DOHH2 (cell line): ENCODE results near the gene CLEC20A.

ENCODE experiments used
- EZH2phosphoT487 ChIP-seq: fragments of 200-600 bp; sonication (generic); IDR thresholded peaks from 2 replicates; pipeline ENCODE4 v1.6.1; 2017; ENCODE audit warnings: borderline replicate concordance, mild to moderate bottlenecking, antibody characterized with exemption, low read length, moderate library complexity, mixed read lengths
- TF ChIP-seq, protein P1 (sequence below): fragments of 200-600 bp; sonication (generic); IDR thresholded peaks from one replicate; pipeline ENCODE4 v1.5.1; 2014; ENCODE audit warnings: antibody characterized with exemption, mild to moderate bottlenecking, low read depth, low read length; ENCODE audit not compliant: poor library complexity, severe bottlenecking

DNA sequence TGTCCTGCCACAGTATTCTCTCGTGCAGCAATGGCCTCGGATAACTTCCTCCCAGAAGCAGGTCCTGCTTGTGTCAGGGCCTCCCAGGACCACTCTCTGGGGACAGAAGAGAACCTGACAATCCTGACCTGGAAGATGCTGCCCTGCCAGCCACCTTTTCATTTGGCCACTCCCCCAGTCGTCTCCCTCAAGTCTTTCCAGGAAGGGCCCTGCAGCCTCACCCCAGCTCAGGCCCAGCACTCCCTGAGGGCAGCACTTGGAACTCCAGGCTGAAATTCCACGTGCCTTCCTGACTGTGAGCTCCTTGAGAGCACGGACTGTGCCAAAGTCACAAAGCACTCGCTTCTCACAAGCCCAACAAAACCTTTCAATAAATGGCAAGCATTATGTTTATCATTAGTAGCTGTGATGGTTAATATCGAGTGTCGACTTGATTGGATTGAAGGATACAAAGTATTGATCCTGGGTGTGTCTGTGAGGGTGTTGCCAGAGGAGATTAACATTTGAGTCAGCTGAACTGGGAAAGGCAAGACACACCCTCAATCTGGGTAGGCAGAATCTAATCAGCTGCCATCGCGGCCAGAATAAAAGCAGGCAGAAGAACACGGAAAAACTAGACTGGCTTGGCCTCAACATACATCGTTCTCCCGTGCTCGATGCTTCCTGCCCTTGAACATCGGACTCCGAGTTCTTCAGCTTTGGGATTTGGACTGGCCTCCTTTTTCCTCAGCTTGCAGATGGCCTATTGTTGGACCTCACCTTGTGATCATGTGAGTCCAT, 2.3 kb upstream of the CLEC20A start:
- TF ChIP-seq EZH2phosphoT487 = no peak
- TF ChIP-seq, protein P1, sequence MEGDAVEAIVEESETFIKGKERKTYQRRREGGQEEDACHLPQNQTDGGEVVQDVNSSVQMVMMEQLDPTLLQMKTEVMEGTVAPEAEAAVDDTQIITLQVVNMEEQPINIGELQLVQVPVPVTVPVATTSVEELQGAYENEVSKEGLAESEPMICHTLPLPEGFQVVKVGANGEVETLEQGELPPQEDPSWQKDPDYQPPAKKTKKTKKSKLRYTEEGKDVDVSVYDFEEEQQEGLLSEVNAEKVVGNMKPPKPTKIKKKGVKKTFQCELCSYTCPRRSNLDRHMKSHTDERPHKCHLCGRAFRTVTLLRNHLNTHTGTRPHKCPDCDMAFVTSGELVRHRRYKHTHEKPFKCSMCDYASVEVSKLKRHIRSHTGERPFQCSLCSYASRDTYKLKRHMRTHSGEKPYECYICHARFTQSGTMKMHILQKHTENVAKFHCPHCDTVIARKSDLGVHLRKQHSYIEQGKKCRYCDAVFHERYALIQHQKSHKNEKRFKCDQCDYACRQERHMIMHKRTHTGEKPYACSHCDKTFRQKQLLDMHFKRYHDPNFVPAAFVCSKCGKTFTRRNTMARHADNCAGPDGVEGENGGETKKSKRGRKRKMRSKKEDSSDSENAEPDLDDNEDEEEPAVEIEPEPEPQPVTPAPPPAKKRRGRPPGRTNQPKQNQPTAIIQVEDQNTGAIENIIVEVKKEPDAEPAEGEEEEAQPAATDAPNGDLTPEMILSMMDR = no peak
